ENCODE data around the gene GALNT10. TPM values are rescaled to one million over a fixed set of nuclear protein-coding genes. Genes with fewer than 3 reads are reported as not detected.
A peak's percentile ranks its signal among the peaks of the same experiment; 100 is the strongest.

Gene GALNT10
- polyA plus RNA-seq, 2 of the 4 experiments (the other 2 are of a cell fraction), result 110 to 156 TPM

GRCh38 chr5:154284433-154284832, 93.9 kb downstream of the GALNT10 start:
- ATAC-seq (no peak), DNase-seq (ENCODE audit: low read depth in 1 of 2, low spot score in 1 of 2) (no peak), FAIRE-seq (no peak)
- H3K27ac ChIP-seq, result peak overlapping the region; percentile 97
- WGBS (ENCODE audit: missing lambda C conversion rate), result 47% methylated on average over 2 of the region's 2 CpGs
- H3K4me3 ChIP-seq, result no peak overlapping the region
- CTCF ChIA-PET, result interaction anchor here (0.6 to 3.2 kb wide), 4 partner anchors 13 to 121 kb away, joined by 3 to 15 read pairs (median 4); partner anchors contain the start of gene GALNT10
- TF ChIP-seq RAD21 (conservative IDR thresholded peaks at IDR 0.05 in 1 of 2, IDR thresholded peaks at IDR 0.05 in 1 of 2) (no peak), MAFK (IDR thresholded peaks at IDR 0.05; ENCODE audit: partially characterized antibody) (no peak), PHF8 (IDR thresholded peaks at IDR 0.05; ENCODE audit: borderline replicate concordance, low read depth) (no peak), HMGXB4 (CRISPR knock-in tag; IDR thresholded peaks at IDR 0.05; ENCODE audit: borderline replicate concordance) (no peak), ATOH8 (CRISPR knock-in tag; IDR thresholded peaks at IDR 0.05; ENCODE audit: low read depth) (no peak), CHD2 (IDR thresholded peaks at IDR 0.05; ENCODE audit: low read length, partially characterized antibody) (no peak), CEBPB (IDR thresholded peaks at IDR 0.05) (no peak), FOSL2 (IDR thresholded peaks at IDR 0.05) (no peak), FOSL2 (CRISPR knock-in tag; IDR thresholded peaks at IDR 0.05) (0 out of 2 replicates have a peak, but pooled peaks have one; percentile 15), JUNB (IDR thresholded peaks at IDR 0.05) (no peak), TP53 (CRISPR knock-in tag; IDR thresholded peaks at IDR 0.05) (no peak), ZC3H11A (IDR thresholded peaks at IDR 0.05) (no peak), EP300 (IDR thresholded peaks at IDR 0.05) (no peak), MAZ (IDR thresholded peaks at IDR 0.05; ENCODE audit: borderline replicate concordance, low read depth, low read length) (no peak), KDM1A (IDR thresholded peaks at IDR 0.05; ENCODE audit: low read depth) (peak; percentile 42; the same call in 1 of the 2 replicates)
- POLR2A ChIA-PET, result no interaction called here
- H3K4me2 ChIP-seq, result peak overlapping the region; percentile 79
- no peaks in the 10 kb centered on the region for H3K9me3 ChIP-seq
- H3K4me1 ChIP-seq, result peaks cover 58% of the 10 kb centered on the region

DNA sequence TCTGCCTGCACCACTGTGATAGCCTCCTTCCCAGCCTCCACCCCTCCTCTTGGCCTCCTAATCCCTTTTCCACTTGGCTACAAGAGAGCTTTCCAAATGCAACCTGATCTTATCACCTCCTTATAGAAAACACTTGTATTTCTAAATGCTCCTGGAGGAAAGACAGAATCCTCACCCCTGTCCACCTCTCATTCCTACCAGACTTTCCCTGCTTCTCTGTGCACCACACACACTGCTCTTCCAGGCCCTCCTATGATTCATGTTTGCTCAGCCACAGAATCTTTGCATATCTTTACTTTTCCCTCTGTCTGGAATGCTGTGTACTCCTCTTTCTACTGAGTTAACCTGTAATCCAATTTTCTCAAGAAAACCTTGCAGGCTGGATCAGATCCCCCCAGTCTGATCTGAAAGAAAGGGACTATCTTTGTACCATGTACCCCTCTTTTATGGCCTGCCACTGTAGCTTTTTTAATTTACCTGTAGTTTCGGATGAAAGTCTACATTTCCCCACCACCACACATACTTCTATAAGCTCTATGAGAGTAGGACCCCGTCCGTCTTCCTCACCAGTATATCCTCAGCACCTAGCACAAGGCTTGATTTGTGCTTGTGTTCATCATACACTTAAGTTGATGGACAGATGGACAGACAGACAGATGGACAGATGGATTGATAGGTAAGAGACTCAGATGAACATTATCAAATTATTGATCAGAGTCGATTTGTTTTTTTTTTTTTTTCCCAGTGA, 95.3 kb downstream of the GALNT10 start:
- ATAC-seq, result peak; percentile 94
- Histone ChIP-seq H3K4me1 (peaks cover 72% of the 10 kb centered on the region), H3K4me2 (peak overlapping the region; percentile 79), H3K27ac (peak overlapping the region; percentile 97), H3K9me3 (no peaks in the 10 kb centered on the region), H3K4me3 (peak overlapping the region; percentile 28; the same call in 1 of the 3 replicates)
- POLR2A ChIA-PET, result interaction anchor here (0.7 to 2.4 kb wide), 4 partner anchors 23 to 96 kb away, joined by 3 to 12 read pairs (median 6); partner anchors contain the start of gene GALNT10
- 8% methylated on average over 4 of the region's 4 CpGs for WGBS (ENCODE audit: missing lambda C conversion rate)
- DNase-seq (ENCODE audit: low read depth in 1 of 2, low spot score in 1 of 2), result peak; percentile 50 to 86
- FAIRE-seq, result peak; percentile 94
- CTCF ChIA-PET, result interaction anchor here (0.9 to 3.2 kb wide), 6 partner anchors 10 to 213 kb away, joined by 3 to 15 read pairs (median 6); no protein-coding TSS in a partner anchor
- TF ChIP-seq JUN (IDR thresholded peaks at IDR 0.05), result peak; percentile 87 to 88; a peak in 4 of 5 replicates
- peak; percentile 70 to 84; a peak in 3 of 5 replicates for TF ChIP-seq EP300 (IDR thresholded peaks at IDR 0.05)
- TF ChIP-seq ATOH8 (CRISPR knock-in tag; IDR thresholded peaks at IDR 0.05; ENCODE audit: low read depth), result no peak
- no peak for TF ChIP-seq MAZ (IDR thresholded peaks at IDR 0.05; ENCODE audit: borderline replicate concordance, low read depth, low read length)
- TF ChIP-seq CBX2 (IDR thresholded peaks at IDR 0.05; ENCODE audit: borderline replicate concordance, low read depth), result no peak
- TF ChIP-seq MAX (IDR thresholded peaks at IDR 0.05), result peak; percentile 78; the same call in 1 of the 2 replicates
- TF ChIP-seq EHF (CRISPR knock-in tag; IDR thresholded peaks at IDR 0.05), result no peak
- no peak for TF ChIP-seq KDM5A (IDR thresholded peaks at IDR 0.05)
- TF ChIP-seq CHD4 (IDR thresholded peaks at IDR 0.05; ENCODE audit: borderline replicate concordance), result no peak
- TF ChIP-seq CEBPB (IDR thresholded peaks at IDR 0.05), result peak in 1 of 2 experiments; percentile 62; a peak in 2 of 4 replicates
- peak; percentile 50 for TF ChIP-seq SMC3 (IDR thresholded peaks at IDR 0.05)
- no peak for TF ChIP-seq EHMT2 (IDR thresholded peaks at IDR 0.05; ENCODE audit: low read depth)
- TF ChIP-seq RAD21 (conservative IDR thresholded peaks at IDR 0.05 in 1 of 2, IDR thresholded peaks at IDR 0.05 in 1 of 2), result peak; percentile 35 to 55
- no peak for TF ChIP-seq HOXB13 (CRISPR knock-in tag; IDR thresholded peaks at IDR 0.05; ENCODE audit: low read depth)
- no peak for TF ChIP-seq HDAC2 (IDR thresholded peaks at IDR 0.05)
- TF ChIP-seq GATA3 (IDR thresholded peaks at IDR 0.05; ENCODE audit: borderline replicate concordance), result peak; percentile 93; the same call in 1 of the 2 replicates
- TF ChIP-seq, protein P1, sequence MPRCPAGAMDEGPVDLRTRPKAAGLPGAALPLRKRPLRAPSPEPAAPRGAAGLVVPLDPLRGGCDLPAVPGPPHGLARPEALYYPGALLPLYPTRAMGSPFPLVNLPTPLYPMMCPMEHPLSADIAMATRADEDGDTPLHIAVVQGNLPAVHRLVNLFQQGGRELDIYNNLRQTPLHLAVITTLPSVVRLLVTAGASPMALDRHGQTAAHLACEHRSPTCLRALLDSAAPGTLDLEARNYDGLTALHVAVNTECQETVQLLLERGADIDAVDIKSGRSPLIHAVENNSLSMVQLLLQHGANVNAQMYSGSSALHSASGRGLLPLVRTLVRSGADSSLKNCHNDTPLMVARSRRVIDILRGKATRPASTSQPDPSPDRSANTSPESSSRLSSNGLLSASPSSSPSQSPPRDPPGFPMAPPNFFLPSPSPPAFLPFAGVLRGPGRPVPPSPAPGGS (IDR thresholded peaks at IDR 0.05), result peak; percentile 73; the same call in 2 of the 3 replicates
- no peak for TF ChIP-seq MAFK (IDR thresholded peaks at IDR 0.05; ENCODE audit: partially characterized antibody)
- peak; percentile 79 for TF ChIP-seq JUNB (IDR thresholded peaks at IDR 0.05)
- TF ChIP-seq, protein P2, sequence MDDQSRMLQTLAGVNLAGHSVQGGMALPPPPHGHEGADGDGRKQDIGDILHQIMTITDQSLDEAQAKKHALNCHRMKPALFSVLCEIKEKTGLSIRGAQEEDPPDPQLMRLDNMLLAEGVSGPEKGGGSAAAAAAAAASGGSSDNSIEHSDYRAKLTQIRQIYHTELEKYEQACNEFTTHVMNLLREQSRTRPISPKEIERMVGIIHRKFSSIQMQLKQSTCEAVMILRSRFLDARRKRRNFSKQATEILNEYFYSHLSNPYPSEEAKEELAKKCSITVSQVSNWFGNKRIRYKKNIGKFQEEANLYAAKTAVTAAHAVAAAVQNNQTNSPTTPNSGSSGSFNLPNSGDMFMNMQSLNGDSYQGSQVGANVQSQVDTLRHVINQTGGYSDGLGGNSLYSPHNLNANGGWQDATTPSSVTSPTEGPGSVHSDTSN (IDR thresholded peaks at IDR 0.05), result 0 out of 2 replicates have a peak, but pooled peaks have one; percentile 67
- no peak for TF ChIP-seq HOXA7 (CRISPR knock-in tag; IDR thresholded peaks at IDR 0.05)
- no peak for TF ChIP-seq NFE2L2 (conservative IDR thresholded peaks at IDR 0.05; ENCODE audit: low read length)
